ENCODE results near the gene GLMP.

The GLMP gene

DNA sequence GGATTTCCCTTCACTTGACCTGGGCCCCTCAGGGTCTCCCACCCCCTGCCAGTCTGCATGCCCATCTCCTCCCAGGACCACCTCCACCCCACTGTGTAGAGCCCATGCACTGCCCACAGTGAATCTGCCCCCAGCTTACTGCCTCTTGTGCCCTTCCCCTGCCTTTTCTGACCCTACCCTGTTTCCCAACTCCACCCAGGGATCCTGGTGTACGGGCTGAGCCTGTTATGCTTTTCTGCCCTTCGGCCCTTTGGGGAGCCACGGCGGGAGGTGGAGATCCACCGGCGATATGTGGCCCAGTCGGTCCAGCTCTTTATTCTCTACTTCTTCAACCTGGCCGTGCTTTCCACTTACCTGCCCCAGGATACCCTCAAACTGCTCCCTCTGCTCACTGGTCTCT lies 9.4 kb downstream of the GLMP start:
- Histone ChIP-seq H3K36me3 (replicated peaks; ENCODE audit: low read depth, low read length) (peaks cover 5% of the 10 kb centered on the region), H3K4me1 (ENCODE audit: low read length) (peaks cover 12% of the 10 kb centered on the region)

DNA sequence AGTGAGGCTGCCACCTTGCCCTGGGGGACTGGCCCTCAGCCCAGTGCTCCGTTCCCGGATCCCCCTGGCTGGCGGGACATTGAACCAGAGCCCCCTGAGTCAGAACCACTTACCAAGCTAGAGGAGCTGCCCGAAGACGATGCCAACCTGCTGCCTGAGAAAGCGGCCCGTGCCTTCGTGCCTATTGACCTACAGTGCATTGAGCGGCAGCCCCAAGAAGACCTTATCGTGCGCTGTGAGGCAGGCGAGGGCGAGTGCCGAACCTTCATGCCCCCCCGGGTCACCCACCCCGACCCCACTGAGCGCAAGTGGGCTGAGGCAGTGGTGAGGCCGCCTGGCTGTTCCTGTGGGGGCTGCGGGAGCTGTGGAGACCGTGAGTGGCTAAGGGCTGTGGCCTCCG lies 10.0 kb downstream of the GLMP start:
- Histone ChIP-seq H4K20me1 (ENCODE audit: insufficient read depth, low read length) (peaks cover 5% of the 10 kb centered on the region), H3K9me3 (ENCODE audit: insufficient read depth, low read length) (no peaks in the 10 kb centered on the region), H3K4me3 (ENCODE audit: low read length) (no peak overlapping the region), H3K79me2 (ENCODE audit: low read length) (peaks cover 35% of the 10 kb centered on the region), H2AFZ (ENCODE audit: low read depth, low read length) (no peak overlapping the region), H3K4me2 (ENCODE audit: low read length) (no peak overlapping the region), H3K4me1 (ENCODE audit: low read length) (peaks cover 18% of the 10 kb centered on the region), H3K36me3 (replicated peaks; ENCODE audit: low read depth, low read length) (peaks cover 5% of the 10 kb centered on the region), H3K27ac (ENCODE audit: low read length) (no peak overlapping the region), H3K9ac (ENCODE audit: low read length) (no peak overlapping the region), H3K27me3 (ENCODE audit: low read depth, low read length) (no peaks in the 10 kb centered on the region)
- TF ChIP-seq, protein P1, sequence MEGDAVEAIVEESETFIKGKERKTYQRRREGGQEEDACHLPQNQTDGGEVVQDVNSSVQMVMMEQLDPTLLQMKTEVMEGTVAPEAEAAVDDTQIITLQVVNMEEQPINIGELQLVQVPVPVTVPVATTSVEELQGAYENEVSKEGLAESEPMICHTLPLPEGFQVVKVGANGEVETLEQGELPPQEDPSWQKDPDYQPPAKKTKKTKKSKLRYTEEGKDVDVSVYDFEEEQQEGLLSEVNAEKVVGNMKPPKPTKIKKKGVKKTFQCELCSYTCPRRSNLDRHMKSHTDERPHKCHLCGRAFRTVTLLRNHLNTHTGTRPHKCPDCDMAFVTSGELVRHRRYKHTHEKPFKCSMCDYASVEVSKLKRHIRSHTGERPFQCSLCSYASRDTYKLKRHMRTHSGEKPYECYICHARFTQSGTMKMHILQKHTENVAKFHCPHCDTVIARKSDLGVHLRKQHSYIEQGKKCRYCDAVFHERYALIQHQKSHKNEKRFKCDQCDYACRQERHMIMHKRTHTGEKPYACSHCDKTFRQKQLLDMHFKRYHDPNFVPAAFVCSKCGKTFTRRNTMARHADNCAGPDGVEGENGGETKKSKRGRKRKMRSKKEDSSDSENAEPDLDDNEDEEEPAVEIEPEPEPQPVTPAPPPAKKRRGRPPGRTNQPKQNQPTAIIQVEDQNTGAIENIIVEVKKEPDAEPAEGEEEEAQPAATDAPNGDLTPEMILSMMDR (IDR thresholded peaks at IDR 0.05; ENCODE audit: low read depth, low read length), result no peak
- TF ChIP-seq EZH2phosphoT487 (IDR thresholded peaks at IDR 0.05; ENCODE audit: low read depth), result no peak

More for the DNA sequence above, 9.4 kb downstream of the GLMP start:
- Histone ChIP-seq H3K79me2 (ENCODE audit: low read length) (peaks cover 29% of the 10 kb centered on the region), H3K27ac (ENCODE audit: low read length) (no peak overlapping the region), H3K4me3 (ENCODE audit: low read length) (no peak overlapping the region), H2AFZ (ENCODE audit: low read depth, low read length) (no peak overlapping the region), H3K9ac (ENCODE audit: low read length) (no peak overlapping the region), H3K9me3 (ENCODE audit: insufficient read depth, low read length) (no peaks in the 10 kb centered on the region), H4K20me1 (ENCODE audit: insufficient read depth, low read length) (peaks cover 2% of the 10 kb centered on the region), H3K4me2 (ENCODE audit: low read length) (no peak overlapping the region), H3K27me3 (ENCODE audit: low read depth, low read length) (no peaks in the 10 kb centered on the region)
- TF ChIP-seq, protein P1 (IDR thresholded peaks at IDR 0.05; ENCODE audit: low read depth, low read length), result no peak
- no peak for TF ChIP-seq EZH2phosphoT487 (IDR thresholded peaks at IDR 0.05; ENCODE audit: low read depth)

DNA sequence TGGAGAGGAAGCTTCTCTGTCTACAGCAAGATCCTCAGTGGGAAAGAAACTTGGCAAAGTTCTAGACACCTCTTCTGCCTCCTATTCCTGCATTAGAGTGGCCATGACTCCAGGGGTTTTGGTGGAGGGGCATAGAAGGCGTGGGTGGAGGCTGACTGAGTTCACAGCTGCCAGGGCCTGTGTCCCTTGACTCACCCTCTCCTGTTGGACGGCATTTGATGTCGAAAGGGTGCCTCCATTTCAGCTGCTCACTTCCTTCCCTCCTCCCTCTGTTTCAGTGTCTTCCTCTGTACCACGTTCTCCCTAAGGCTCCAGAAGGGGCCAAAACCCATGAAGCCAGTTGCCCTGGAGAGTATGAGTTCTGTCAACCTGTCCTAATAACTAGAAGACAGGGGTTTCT lies 10.7 kb downstream of the GLMP start:
- H4K20me1 ChIP-seq (ENCODE audit: insufficient read depth, low read length), result peaks cover 5% of the 10 kb centered on the region
- H3K9me3 ChIP-seq (ENCODE audit: insufficient read depth, low read length), result no peaks in the 10 kb centered on the region
- H3K27me3 ChIP-seq (ENCODE audit: low read depth, low read length), result no peaks in the 10 kb centered on the region
- peaks cover 19% of the 10 kb centered on the region for H3K4me1 ChIP-seq (ENCODE audit: low read length)
- H3K9ac ChIP-seq (ENCODE audit: low read length), result no peak overlapping the region
- peaks cover 10% of the 10 kb centered on the region for H3K36me3 ChIP-seq (replicated peaks; ENCODE audit: low read depth, low read length)
- TF ChIP-seq, protein P1 (IDR thresholded peaks at IDR 0.05; ENCODE audit: low read depth, low read length), result no peak
- TF ChIP-seq EZH2phosphoT487 (IDR thresholded peaks at IDR 0.05; ENCODE audit: low read depth), result no peak
- H3K79me2 ChIP-seq (ENCODE audit: low read length), result peaks cover 42% of the 10 kb centered on the region
- H2AFZ ChIP-seq (ENCODE audit: low read depth, low read length), result no peak overlapping the region
- no peak overlapping the region for H3K4me2 ChIP-seq (ENCODE audit: low read length)
- no peak overlapping the region for H3K4me3 ChIP-seq (ENCODE audit: low read length)
- H3K27ac ChIP-seq (ENCODE audit: low read length), result no peak overlapping the region

DNA sequence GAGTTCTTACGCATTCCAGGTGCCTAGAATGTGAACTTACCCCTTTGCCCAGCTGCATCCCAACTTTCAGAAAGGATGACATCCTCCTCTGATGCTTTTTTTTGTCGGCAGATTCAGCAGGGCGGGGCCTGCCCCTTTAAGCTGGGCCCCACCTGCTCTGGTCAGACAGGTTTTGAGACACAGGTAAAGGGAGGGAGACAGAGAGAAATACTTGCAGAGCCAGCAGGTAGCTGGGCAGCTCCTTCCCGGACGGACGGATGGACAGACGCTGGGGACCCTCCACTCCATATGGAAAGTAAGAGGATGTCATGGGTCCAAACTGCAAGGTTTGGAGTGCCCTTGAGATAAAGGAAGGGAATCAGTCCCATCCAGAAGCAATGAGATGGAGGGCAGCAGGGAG lies 11.4 kb downstream of the GLMP start, which contains the start of gene TMEM79:
TMEM79 (plus strand) TSS at position 214 of the 400 bp plus-strand sequence. CDS start 902 bp downstream, outside the sequence.
- Histone ChIP-seq H3K27me3 (ENCODE audit: low read depth, low read length) (no peaks in the 10 kb centered on the region), H3K36me3 (replicated peaks; ENCODE audit: low read depth, low read length) (peaks cover 16% of the 10 kb centered on the region), H3K9ac (ENCODE audit: low read length) (peak within 1 kb of the TSS; percentile 94), H4K20me1 (ENCODE audit: insufficient read depth, low read length) (peaks cover 5% of the 10 kb centered on the region), H3K27ac (ENCODE audit: low read length) (peak within 1 kb of the TSS; percentile 26), H3K4me1 (ENCODE audit: low read length) (peaks cover 19% of the 10 kb centered on the region), H3K4me2 (ENCODE audit: low read length) (peak within 1 kb of the TSS; percentile 94), H2AFZ (ENCODE audit: low read depth, low read length) (peak within 1 kb of the TSS; percentile 87), H3K4me3 (ENCODE audit: low read length) (peak within 1 kb of the TSS; percentile 88), H3K9me3 (ENCODE audit: insufficient read depth, low read length) (no peaks in the 10 kb centered on the region), H3K79me2 (ENCODE audit: low read length) (peaks cover 48% of the 10 kb centered on the region)
- TF ChIP-seq, protein P1 (IDR thresholded peaks at IDR 0.05; ENCODE audit: low read depth, low read length), result no peak
- TF ChIP-seq EZH2phosphoT487 (IDR thresholded peaks at IDR 0.05; ENCODE audit: low read depth), result no peak

Data from OCI-LY3 (cell line).